ENCODE data around the gene MCTP2. TPM values are rescaled to one million over a fixed set of nuclear protein-coding genes. Genes with fewer than 3 reads are reported as not detected.

MCTP2 gene, protein sequence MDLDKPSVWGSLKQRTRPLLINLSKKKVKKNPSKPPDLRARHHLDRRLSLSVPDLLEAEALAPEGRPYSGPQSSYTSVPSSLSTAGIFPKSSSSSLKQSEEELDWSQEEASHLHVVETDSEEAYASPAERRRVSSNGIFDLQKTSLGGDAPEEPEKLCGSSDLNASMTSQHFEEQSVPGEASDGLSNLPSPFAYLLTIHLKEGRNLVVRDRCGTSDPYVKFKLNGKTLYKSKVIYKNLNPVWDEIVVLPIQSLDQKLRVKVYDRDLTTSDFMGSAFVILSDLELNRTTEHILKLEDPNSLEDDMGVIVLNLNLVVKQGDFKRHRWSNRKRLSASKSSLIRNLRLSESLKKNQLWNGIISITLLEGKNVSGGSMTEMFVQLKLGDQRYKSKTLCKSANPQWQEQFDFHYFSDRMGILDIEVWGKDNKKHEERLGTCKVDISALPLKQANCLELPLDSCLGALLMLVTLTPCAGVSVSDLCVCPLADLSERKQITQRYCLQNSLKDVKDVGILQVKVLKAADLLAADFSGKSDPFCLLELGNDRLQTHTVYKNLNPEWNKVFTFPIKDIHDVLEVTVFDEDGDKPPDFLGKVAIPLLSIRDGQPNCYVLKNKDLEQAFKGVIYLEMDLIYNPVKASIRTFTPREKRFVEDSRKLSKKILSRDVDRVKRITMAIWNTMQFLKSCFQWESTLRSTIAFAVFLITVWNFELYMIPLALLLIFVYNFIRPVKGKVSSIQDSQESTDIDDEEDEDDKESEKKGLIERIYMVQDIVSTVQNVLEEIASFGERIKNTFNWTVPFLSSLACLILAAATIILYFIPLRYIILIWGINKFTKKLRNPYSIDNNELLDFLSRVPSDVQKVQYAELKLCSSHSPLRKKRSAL
- 10 to 100 TPM; 41.9 to 89.3 (median 83.7) TPM for total RNA-seq
- long read RNA-seq, donor 1, full-length matches to known transcripts, result 2 of 5 reads
- long read RNA-seq, donor 1, partial matches to known transcripts, result 1 of 5 reads
- long read RNA-seq, donor 1, other reads (novel, unspliced or antisense), result 2 of 5 reads
- long read RNA-seq, donor 2, partial matches to known transcripts, result 0 of 7 reads
- long read RNA-seq, donor 2, other reads (novel, unspliced or antisense), result 7 of 7 reads

DNA sequence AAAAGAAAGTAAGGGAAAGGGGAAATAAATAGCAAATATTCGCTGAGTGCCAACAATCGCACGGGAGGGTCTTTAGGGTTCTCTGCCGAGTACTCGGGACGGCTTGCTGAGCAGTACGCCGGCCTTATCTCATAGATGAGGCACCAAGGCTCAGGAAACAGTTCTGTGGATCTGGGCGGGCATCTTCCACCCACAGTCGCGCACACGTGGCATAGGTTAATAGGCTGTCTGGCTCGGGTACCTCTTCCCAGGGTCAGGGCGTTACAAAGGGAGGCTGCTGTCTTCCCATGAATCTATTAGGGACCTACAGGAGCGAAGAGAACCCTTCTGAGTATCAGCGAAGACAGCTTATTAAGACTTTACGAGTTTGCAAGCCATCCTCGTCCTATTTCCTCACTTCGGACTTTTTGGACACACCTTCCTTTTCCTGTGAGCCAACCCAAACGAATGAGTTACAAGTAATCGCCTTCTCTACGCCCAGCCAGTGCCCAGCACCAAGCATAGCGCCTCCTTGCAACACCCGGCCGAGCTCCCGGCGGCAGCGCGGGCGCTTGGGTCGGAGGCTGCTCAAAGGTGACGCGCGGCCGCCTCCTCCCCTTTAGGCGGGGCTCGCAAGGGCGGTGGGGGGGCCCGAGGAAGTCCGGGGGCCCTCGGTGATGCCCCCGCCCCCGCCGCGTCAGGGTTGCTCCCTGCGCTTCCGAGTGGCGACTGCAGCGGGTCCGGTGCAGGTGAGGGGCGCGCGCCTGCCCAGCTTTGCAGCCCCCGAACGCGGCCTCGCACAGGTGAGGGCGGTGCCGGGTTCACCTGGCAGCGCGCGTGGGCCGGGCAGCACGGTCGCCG, at the start of gene MCTP2:
Gene MCTP2 (plus strand): TSS at position 679 of the 840 bp plus-strand sequence. CDS start 66,705 bp downstream, outside the sequence.
- DNase-seq (peak; percentile 93 to 96 (median 95)), ATAC-seq (peak; percentile 88)
- TF ChIP-seq CTCF (IDR thresholded peaks at IDR 0.05), result no peak
- Histone ChIP-seq H3K4me3 (peak within 1 kb of the TSS; percentile 75), H3K9me3 (no peaks in the 10 kb centered on the region), H3K4me1 (ENCODE audit: low read depth) (peaks cover 30% of the 10 kb centered on the region), H3K36me3 (ENCODE audit: low read depth) (no peaks in the 10 kb centered on the region)
- intact Hi-C loops (cut with DNase I, micrococcal nuclease), result no loop called here

GRCh38 chr15:94182883-94183282, 48.5 kb upstream of the MCTP2 start:
- no peaks in the 10 kb centered on the region for H3K9me3 ChIP-seq
- no peak for ATAC-seq
- TF ChIP-seq CTCF (IDR thresholded peaks at IDR 0.05), result no peak

DNA sequence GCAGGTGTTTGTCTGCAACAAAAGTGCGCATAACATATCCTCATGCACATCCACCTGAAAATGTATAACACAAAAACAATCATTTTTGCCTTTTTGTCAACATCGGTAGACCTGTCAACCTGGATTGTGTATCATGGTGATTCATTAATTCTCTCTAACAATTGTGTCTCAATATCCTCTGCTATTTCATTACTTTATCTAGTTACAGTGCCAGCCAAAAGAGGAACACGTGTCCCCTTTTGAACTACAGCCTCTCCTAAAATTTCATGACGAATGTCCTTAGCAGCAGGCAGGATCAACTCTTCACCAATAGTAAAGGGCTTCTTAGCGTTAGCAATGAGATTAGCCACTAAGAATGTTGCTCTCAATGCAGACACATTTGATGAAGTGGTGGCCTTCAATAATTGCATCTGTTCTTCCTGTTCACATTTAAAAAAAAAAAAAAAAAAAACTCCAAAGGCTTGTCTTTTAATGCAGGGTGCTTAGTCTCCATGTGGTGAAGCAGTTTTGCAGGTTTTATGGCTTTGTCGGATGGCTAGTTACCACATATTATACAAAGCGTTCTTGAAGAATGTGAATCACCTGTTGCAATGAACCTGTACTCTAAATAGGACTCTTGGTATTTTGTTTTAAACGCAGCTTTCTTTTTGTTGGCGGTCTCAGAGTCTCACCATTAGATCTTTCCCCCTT, 45.7 kb upstream of the MCTP2 start:
- intact Hi-C loops (cut with DNase I, micrococcal nuclease), result no loop called here
- ATAC-seq (no peak), DNase-seq (no peak)
- Histone ChIP-seq H3K4me1 (ENCODE audit: low read depth) (no peaks in the 10 kb centered on the region), H3K9me3 (no peaks in the 10 kb centered on the region), H3K4me3 (no peak overlapping the region), H3K36me3 (ENCODE audit: low read depth) (no peaks in the 10 kb centered on the region)
- no peak for TF ChIP-seq CTCF (IDR thresholded peaks at IDR 0.05)

More at GRCh38 chr15:94182883-94183282, 48.5 kb upstream of the MCTP2 start:
- intact Hi-C loops (cut with DNase I, micrococcal nuclease), result no loop called here
- DNase-seq, result no peak
- no peak overlapping the region for H3K4me3 ChIP-seq
- no peaks in the 10 kb centered on the region for H3K4me1 ChIP-seq (ENCODE audit: low read depth)
- H3K36me3 ChIP-seq (ENCODE audit: low read depth), result no peaks in the 10 kb centered on the region

- no peak for TF ChIP-seq CTCF (IDR thresholded peaks at IDR 0.05)
- intact Hi-C loops (cut with DNase I, micrococcal nuclease), result no loop called here
- Histone ChIP-seq H3K36me3 (ENCODE audit: low read depth) (no peaks in the 10 kb centered on the region), H3K9me3 (no peaks in the 10 kb centered on the region), H3K4me3 (no peak overlapping the region), H3K4me1 (ENCODE audit: low read depth) (no peaks in the 10 kb centered on the region)
- no peak for DNase-seq
- no peak for ATAC-seq
Observed at GRCh38 chr15:94186770-94187331, 44.5 kb upstream of the MCTP2 start.

Data from mucosa of descending colon (tissue), 3 donors.